GM15510 (cell line): ENCODE measurements around the gene CLCN6.

Experiments
- POLR2A ChIP-seq: IDR thresholded peaks from 3 replicates; pipeline ENCODE4 v1.6.1; 2011; ENCODE audit warnings: borderline replicate concordance; ENCODE audit not compliant: insufficient read length; ENCODE audit errors: extremely low read depth

CLCN6 gene

GRCh38 chr1:11847667-11848372 is 41.8 kb downstream of the CLCN6 start, which contains the start of gene NPPA:
TSS of gene NPPA (minus strand) at chr1:11847783. CDS start at chr1:11847684, 99 bp downstream.
- no peak for TF ChIP-seq POLR2A

GRCh38 chr1:11848373-11848700 is 42.3 kb downstream of the CLCN6 start:
- TF ChIP-seq POLR2A, result no peak

- no peak for TF ChIP-seq POLR2A
Observed at GRCh38 chr1:11850156-11850555, 44.2 kb downstream of the CLCN6 start.

- TF ChIP-seq POLR2A, result no peak
Observed at GRCh38 chr1:11851180-11851579, 45.2 kb downstream of the CLCN6 start.

GRCh38 chr1:11854519-11854918 is 48.5 kb downstream of the CLCN6 start:
- no peak for TF ChIP-seq POLR2A

- no peak for TF ChIP-seq POLR2A
Observed at GRCh38 chr1:11855430-11855829, 49.4 kb downstream of the CLCN6 start.

GRCh38 chr1:11856698-11857097 is 50.7 kb downstream of the CLCN6 start:
- TF ChIP-seq POLR2A, result no peak

GRCh38 chr1:11857164-11857851 is 51.3 kb downstream of the CLCN6 start:
- no peak for TF ChIP-seq POLR2A

- no peak for TF ChIP-seq POLR2A
Observed at GRCh38 chr1:11858158-11858557, 52.2 kb downstream of the CLCN6 start.

- no peak for TF ChIP-seq POLR2A
Observed at GRCh38 chr1:11858613-11858967, 52.6 kb downstream of the CLCN6 start, which contains the start of gene NPPB. TSS of gene NPPB (minus strand) at chr1:11858945. CDS start at chr1:11858833, 112 bp downstream.

- TF ChIP-seq POLR2A, result no peak
Observed at GRCh38 chr1:11858968-11859871, 53.2 kb downstream of the CLCN6 start.

- no peak for TF ChIP-seq POLR2A
Observed at GRCh38 chr1:11860083-11860482, 54.1 kb downstream of the CLCN6 start.

- TF ChIP-seq POLR2A, result no peak
Observed at GRCh38 chr1:11860587-11860986, 54.6 kb downstream of the CLCN6 start.

- TF ChIP-seq POLR2A, result no peak
Observed at GRCh38 chr1:11862890-11863289, 56.9 kb downstream of the CLCN6 start.

GRCh38 chr1:11868331-11868980 is 62.5 kb downstream of the CLCN6 start:
- no peak for TF ChIP-seq POLR2A
